GM19468 (cell line): ENCODE measurements around the gene C7orf25.
"Not testable (repeated sequence)": the region's sequence is repeated elsewhere in the genome, so short reads cannot be mapped to it uniquely, and the experiment has no call there.

Experiments used
- ATAC-seq: cut with Tn5 transposase; IDR thresholded peaks from one replicate; pipeline ENCODE4 v1.9.1; 2021; ENCODE audit warnings: mild to moderate bottlenecking, moderate library complexity, moderate number of reproducible peaks; ENCODE audit not compliant: unreplicated experiment; ENCODE audit errors: extremely low read depth

C7orf25 gene

DNA sequence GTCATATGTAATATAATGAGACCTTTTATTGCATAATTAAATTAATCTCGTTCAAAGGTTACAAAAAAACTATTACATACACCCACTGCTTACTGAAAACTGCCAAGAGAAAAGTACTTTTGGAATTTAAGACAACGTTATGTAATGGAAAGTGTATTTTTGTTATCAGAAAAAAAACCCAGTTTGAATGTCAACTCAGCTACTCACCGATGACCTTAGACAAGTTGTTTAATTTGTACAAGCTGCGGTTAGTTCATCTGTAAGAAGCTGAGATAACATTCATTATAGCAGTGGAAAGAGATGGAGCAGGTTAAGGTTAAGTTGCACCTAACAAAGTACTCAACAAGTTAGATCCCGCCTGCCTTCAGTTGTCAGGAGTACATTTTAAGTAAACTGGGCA lies 19.0 kb upstream of the C7orf25 start:
- no peak for ATAC-seq

DNA sequence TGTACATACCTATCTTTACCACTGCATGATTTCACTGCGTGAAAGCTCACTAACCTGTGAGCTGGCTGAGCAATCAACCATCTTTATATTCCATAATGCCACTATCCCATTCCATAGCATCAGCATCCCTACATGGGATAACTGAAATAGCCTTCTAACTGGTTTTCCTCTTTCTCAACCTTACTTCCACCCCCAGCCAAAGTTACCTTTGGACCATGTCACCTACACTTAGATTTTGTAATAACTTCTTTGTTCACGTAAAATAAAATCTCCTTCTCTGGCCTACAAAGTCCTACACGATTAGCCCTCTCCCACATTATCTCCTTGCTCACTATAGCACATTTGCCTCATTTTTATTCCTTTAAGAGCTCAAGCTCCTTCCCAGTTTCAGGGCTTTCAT lies 17.6 kb upstream of the C7orf25 start:
- ATAC-seq, result no peak

- no peak for ATAC-seq
Measured at GRCh38 chr7:42928754-42929153, 16.9 kb upstream of the C7orf25 start.

DNA sequence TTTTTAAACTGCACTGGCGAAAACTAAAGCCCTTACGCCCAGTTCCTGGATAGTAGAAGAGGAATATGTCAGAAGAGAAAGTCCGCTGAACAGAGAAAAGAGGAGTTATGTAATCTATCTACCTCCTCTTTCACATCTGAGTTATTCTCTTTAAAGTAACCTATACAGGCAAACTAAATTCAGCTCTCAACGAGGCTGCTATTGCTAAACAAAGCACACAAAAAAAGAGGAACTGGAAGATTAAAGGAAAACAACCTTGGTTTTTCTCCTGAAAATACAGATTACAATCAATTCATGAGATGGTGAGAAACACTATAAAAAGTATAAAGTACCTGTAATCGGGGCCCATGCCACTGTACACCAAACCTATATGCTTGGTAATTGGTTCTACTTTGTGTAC lies 14.3 kb upstream of the C7orf25 start:
- ATAC-seq, result no peak

GRCh38 chr7:42925630-42926029 lies 13.8 kb upstream of the C7orf25 start:
- ATAC-seq, result no peak

DNA sequence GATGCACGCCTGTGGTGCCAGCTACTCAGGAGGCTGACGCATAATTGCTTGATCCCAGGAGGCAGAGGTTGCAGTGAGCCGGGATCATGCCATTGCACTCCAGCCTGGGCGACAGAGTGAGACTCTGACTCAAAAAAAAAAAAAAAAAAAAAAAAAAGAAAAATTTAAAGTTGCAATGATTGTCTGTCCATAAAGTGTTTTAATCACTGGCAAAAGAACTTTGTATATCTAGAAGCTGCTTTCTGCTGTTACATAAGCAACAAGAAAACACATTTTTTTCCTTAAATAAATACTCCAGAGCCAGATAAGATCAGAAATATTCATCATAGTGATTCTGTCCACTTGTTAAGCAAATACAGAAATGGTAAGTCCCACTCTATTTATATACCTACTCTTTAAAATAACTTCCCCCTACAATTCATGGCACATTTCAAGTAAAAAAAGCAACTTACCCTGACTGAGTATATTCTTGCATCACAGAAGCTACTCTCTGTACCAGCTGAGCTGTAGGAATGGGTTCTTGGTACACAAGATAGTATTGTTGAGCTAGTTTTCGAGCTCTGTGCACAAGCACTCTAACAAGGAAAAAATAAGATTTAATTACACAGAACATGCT lies 12.5 kb upstream of the C7orf25 start:
- ATAC-seq, result no peak

DNA sequence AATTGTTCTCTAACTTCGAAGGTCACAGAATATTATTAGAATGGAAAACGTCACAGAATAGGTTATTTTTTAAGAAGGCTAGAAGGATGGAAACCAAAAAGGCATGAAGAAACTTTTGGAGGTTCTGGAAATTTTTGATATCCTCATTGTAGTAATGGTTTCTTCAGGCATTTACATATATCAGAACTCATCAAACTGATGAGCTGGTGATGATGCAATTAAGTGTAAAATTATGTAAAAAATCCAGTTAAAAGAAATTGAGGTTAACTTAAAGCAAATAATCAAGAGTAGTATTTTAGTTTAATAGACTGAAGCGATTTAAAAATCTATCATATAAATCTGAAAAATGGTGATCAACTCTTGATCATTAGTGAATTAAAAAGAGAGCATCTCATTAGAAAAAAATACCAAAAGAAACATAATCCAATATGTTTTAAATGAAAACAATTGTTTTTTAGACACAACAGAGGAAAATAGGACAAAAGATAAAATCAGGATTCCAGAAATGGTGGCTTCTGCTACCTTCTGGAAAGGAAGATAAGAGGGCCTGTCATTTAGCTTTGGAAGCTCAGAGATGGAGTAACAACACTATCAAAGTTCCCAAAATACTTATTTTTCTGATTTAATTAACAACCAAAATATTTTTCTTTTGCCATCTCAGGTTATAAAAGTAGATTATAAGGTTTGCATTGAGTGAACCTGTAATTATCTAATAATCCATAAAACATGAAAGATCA lies 10.3 kb upstream of the C7orf25 start:
- ATAC-seq, result no peak

DNA sequence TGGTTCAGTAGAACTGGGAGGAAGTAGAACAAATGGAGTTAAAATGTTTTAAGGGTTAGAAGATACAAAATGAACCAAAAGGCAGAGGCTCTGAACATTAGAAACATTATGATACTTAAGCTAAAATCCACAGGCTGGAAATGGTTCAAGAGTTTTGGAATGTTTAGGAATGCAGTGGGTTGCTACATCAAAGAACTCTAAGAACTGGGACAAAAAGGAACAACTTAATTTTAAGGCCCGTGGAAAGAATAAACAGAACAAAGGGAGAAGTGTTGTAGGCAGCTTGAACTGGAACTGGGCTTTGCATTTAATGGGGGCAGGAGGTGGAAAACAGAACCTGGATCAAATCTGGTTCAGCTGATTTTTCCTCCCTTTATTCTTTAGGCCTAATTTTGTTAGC lies 3.5 kb upstream of the C7orf25 start:
- no peak for ATAC-seq

GRCh38 chr7:42914421-42915045 lies 2.7 kb upstream of the C7orf25 start:
- no peak for ATAC-seq

DNA sequence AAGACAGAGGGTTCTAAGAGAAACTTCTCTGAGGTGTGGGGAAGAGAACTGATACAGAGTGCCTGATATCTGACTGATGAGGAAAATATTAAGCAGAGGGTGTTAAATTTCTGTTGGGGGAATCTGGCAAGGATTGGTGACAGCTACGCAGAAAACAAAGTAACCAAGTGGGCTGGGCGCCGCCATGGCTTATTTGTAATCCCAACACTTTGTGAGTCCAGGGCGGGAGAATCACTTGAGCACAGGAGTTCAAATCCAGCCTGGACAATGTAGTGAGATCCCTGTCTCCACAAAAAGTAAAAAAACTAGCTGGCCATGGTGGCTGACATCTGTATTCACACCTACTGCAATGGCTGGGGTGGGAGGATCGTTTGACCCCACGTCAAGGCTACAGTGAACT lies 2.1 kb upstream of the C7orf25 start:
- ATAC-seq, result no peak

GRCh38 chr7:42913591-42913990 lies 1.7 kb upstream of the C7orf25 start:
- no peak for ATAC-seq

DNA sequence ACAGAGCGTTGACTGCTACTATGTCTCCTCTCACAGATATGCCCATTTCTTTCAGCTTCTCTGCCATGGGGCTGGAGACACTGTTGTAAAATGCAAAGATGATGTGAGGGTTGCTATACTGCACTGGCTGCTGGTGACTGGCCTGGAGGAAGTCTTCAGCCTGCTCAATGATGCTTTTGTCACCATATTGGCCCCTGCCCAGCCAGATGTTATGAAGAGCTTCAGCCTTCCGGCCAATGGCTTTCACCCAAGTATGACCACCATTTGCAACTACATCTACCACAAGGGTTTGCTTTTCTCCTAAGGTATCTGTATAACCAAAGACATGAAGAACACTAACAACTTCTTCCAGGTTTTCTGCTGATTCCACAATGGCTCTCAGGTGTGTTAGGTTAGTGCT lies 1.6 kb downstream of the C7orf25 start:
- ATAC-seq, result no peak

DNA sequence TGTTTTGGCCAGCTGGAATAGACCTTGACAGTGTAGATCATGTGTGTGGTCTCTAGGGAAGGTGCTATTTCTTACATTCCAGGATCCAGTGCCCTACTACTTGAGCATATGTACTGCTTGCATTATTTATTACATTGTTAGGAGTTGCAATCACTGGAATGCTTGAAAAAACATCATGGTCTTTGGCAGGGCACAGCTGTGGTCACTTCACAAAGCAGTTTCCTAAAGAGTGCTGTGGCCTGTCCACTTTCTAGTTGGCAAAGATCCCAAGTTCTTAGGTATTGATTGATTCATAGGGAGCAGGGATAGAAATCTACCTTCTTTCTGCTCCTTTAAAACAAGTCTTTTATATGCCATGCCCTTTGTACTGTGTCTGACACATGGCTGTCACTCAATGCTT lies 4.6 kb downstream of the C7orf25 start:
- no peak for ATAC-seq

GRCh38 chr7:42906181-42906580 lies 5.7 kb downstream of the C7orf25 start:
- no peak for ATAC-seq

- no peak for ATAC-seq
Measured at GRCh38 chr7:42902331-42902730, 9.5 kb downstream of the C7orf25 start.

- no peak for ATAC-seq
Measured at GRCh38 chr7:42900842-42901241, 11.0 kb downstream of the C7orf25 start.

DNA sequence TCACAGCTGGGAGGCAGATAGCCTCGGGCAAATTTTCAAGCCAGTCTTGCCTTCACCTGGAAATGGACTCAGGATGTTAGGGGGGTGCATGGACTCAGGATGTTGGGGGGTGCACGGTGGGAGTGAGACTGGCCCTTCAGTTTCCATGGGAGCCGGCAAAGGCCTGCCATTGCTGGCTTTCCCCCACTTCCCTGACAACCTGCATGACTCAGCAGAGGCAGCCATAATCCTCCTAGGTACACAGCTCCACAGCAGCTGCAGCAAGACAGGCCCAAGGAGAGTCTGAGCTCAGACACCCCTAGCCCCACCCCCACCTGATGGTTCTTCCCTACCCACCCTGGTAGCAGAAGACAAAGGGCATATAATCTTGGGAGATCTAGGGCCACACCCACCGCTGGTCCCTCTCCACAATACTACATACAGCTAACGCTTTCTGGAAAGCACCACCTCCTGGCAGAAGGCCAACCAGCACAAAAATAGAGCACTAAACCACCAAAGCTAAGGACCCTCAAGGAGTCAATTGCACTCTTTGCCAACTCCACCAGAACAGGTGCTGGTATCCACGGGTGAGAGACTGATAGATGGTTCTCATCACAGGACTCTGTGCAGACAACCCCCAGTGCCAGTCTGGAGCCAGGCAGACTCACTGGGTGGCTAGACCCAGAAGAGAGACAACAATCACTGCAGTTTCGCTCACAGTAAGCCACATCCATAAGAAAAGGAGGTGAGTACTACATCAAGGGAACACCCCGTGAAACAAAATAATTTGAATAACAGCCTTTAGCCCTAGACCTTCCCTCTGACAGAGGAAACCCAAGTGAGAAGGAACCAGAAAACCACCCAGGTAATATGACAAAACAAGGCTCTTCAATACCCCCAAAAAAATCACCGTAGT lies 18.3 kb downstream of the C7orf25 start:
- no peak for ATAC-seq

- no peak for ATAC-seq
Measured at GRCh38 chr7:42886893-42887505, 24.9 kb downstream of the C7orf25 start.

DNA sequence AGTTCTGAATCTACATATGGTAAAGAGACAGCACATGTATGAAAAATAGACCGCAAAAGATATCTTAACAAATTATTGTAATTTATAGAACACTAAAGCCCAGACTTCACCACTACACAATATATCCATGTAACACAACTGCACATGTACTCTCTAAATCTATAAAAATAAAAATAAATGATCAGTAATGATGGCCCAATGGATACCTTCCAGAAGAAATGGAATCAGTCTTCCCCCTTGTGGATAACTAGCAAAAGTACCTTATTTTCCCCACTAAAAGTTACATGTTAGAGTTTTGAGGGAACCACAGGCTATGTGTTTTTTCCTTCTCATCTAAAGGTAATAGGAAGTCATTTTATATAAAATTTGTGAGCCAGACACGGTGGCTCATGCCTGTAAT lies 25.7 kb downstream of the C7orf25 start:
- no peak for ATAC-seq

DNA sequence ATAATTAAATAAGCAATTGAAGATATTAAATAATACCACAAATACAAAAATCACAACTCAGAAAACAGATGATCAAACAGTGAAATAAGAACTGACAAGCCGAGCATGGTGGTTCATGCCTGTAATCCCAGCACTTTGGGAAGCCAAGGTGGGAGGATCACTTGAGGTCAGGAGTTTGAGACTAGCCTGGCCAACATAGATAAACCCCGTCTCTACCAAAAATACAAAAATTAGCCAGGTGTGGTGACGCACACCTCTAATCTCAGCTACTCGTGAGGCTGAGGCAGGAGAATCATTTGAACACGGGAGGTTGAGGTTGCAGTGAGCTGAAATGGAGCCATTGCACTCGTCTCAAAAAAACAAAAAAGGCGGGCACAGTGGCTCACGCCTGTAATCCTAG lies 26.7 kb downstream of the C7orf25 start:
- not testable (repeated sequence) for ATAC-seq
